Liver (tissue), 3 donors: ENCODE data around the gene POMT2.

Source experiments
- FOXA1 ChIP-seq: IDR thresholded peaks from 2 replicates; pipeline ENCODE4 v1.6.1; 2016; ENCODE audit warnings: antibody characterized with exemption
- MAX ChIP-seq: IDR thresholded peaks from 2 replicates; pipeline ENCODE4 v1.6.1; 2016; ENCODE audit warnings: antibody characterized with exemption
- RAD21 ChIP-seq, 2 donors: IDR thresholded peaks; 2 replicates each; pipeline ENCODE4 v1.6.1; 2016; ENCODE audit warnings: antibody characterized with exemption in 2 of 2, mild to moderate bottlenecking in 2 of 2
- REST ChIP-seq: IDR thresholded peaks from 2 replicates; pipeline ENCODE4 v1.6.1; 2016; ENCODE audit warnings: antibody characterized with exemption, mild to moderate bottlenecking
- TAF1 ChIP-seq: conservative IDR thresholded peaks from 2 replicates; pipeline ENCODE4 v1.6.1; 2016; ENCODE audit warnings: antibody characterized with exemption, mild to moderate bottlenecking
- TF ChIP-seq, protein P1 (sequence below): fragments of 150-350 bp; IDR thresholded peaks from 2 replicates; pipeline ENCODE4 v1.5.1; 2017; ENCODE audit warnings: improper control_type of control experiment, low read depth, low read length; ENCODE audit not compliant: missing input control
- donor health status: healthy.
- donor health status: healthy.

- TF ChIP-seq RAD21 (IDR thresholded peaks at IDR 0.05) (no peak), MAX (no peak), FOXA1 (no peak), TAF1 (no peak), REST (no peak)
- TF ChIP-seq, protein P1, sequence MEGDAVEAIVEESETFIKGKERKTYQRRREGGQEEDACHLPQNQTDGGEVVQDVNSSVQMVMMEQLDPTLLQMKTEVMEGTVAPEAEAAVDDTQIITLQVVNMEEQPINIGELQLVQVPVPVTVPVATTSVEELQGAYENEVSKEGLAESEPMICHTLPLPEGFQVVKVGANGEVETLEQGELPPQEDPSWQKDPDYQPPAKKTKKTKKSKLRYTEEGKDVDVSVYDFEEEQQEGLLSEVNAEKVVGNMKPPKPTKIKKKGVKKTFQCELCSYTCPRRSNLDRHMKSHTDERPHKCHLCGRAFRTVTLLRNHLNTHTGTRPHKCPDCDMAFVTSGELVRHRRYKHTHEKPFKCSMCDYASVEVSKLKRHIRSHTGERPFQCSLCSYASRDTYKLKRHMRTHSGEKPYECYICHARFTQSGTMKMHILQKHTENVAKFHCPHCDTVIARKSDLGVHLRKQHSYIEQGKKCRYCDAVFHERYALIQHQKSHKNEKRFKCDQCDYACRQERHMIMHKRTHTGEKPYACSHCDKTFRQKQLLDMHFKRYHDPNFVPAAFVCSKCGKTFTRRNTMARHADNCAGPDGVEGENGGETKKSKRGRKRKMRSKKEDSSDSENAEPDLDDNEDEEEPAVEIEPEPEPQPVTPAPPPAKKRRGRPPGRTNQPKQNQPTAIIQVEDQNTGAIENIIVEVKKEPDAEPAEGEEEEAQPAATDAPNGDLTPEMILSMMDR: no peak
These were observed 17.6 kb upstream of the POMT2 start for GRCh38 chr14:77338302-77338701.
